PFSK-1 (cell line): ENCODE data around the gene FAM216B.

Source experiments
- FOXP2 ChIP-seq: optimal IDR thresholded peaks from 2 replicates; pipeline ENCODE3; 2011; ENCODE audit warnings: borderline replicate concordance, control low read depth, inconsistent platforms; ENCODE audit not compliant: insufficient read depth; ENCODE audit errors: extremely low read length, extremely low read depth
- POLR2AphosphoS5 ChIP-seq: IDR thresholded peaks from 2 replicates; pipeline ENCODE4 v1.6.1; 2012; ENCODE audit warnings: low read depth, mild to moderate bottlenecking, control low read depth, low read length, moderate library complexity
- REST ChIP-seq, 2 experiments: IDR thresholded peaks; 2 replicates each; pipeline versions ENCODE4 v1.6.1 to v1.8.0; 2011 to 2012; ENCODE audit warnings: low read depth in 2 of 2, low read length in 2 of 2, control low read depth in 1 of 2, inconsistent platforms in 1 of 2, mild to moderate bottlenecking in 1 of 2, moderate library complexity in 1 of 2; ENCODE audit not compliant: insufficient read depth in 1 of 2
- SIN3A ChIP-seq: IDR thresholded peaks from 2 replicates; pipeline ENCODE4 v1.6.1; 2012; ENCODE audit warnings: mild to moderate bottlenecking, low read length, moderate library complexity, borderline replicate concordance; ENCODE audit not compliant: insufficient read depth
- TAF1 ChIP-seq: IDR thresholded peaks from 2 replicates; pipeline ENCODE4 v1.6.1; 2012; ENCODE audit warnings: low read length, control low read depth, borderline replicate concordance; ENCODE audit not compliant: insufficient read depth

FAM216B gene

DNA sequence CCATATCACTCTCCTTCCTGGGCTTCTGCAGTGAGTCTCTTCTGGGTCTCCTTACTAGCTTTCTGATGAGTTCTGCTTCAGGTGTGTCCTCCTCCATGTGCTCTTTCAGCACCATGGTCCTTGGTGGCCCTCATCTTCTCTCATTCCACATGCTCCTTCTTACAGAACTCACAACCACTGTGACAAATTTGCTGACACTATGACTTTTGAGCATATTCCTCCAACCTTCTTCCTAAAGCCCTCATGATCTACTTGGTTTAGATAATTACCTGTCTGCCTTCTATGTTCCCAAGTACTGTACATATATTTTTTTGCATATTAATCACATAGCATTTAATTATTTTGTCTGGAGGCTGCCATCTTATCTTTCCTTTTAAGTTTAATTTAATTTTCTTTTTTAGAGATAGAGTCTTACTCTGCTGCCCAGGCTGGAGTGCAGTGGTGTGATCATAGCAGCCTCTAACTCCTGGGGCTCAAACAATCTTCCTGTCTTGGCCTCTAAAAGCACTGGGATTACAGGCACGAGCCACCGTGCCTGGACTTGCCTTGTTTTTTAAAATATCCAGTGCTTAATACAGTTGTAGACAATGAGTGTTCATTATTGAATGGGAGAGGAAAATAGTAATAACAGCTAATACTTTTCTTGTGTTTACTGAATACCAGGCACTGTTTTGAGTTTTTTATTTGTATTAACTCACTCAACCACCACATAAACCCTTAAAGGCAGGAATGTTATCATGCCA is 23.5 kb upstream of the FAM216B start:
- TF ChIP-seq TAF1: no peak
- TF ChIP-seq SIN3A: no peak
- no peak for TF ChIP-seq POLR2AphosphoS5
- no peak for TF ChIP-seq FOXP2
- no peak for TF ChIP-seq REST (IDR thresholded peaks at IDR 0.05; ENCODE audit: insufficient read depth in 1 of 2, low read depth in 2 of 2, low read length in 2 of 2)

- no peak for TF ChIP-seq POLR2AphosphoS5
- TF ChIP-seq FOXP2: no peak
- TF ChIP-seq TAF1: no peak
- no peak for TF ChIP-seq SIN3A
Measured at GRCh38 chr13:42758515-42758914, 22.9 kb upstream of the FAM216B start.

DNA sequence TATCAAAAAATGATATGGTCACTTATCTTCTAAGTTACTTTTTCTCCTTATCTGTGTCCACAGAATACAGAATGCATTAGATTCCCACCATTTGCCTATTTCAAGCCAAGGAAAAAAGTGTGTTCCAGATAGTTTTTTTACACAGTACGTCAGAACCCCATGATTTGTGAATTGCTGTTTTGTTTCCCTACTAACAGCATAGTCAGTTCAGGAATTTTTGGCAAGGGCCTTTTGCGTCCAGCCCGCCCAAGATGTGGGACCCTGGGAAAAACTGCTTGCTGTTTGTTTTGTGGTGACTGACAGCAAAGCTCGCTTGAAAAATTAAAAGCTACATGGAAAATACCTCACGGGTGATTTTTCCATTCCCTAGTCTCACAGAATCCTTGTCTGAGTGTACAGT is 20.4 kb upstream of the FAM216B start:
- TF ChIP-seq POLR2AphosphoS5 (no peak), SIN3A (no peak), TAF1 (no peak), FOXP2 (no peak), REST (IDR thresholded peaks at IDR 0.05; ENCODE audit: insufficient read depth in 1 of 2, low read depth in 2 of 2, low read length in 2 of 2) (no peak)

- TF ChIP-seq POLR2AphosphoS5: no peak
- no peak for TF ChIP-seq TAF1
- no peak for TF ChIP-seq SIN3A
- no peak for TF ChIP-seq FOXP2
- TF ChIP-seq REST (IDR thresholded peaks at IDR 0.05; ENCODE audit: insufficient read depth in 1 of 2, low read depth in 2 of 2, low read length in 2 of 2): no peak
Measured at GRCh38 chr13:42762251-42762650, 19.1 kb upstream of the FAM216B start.

DNA sequence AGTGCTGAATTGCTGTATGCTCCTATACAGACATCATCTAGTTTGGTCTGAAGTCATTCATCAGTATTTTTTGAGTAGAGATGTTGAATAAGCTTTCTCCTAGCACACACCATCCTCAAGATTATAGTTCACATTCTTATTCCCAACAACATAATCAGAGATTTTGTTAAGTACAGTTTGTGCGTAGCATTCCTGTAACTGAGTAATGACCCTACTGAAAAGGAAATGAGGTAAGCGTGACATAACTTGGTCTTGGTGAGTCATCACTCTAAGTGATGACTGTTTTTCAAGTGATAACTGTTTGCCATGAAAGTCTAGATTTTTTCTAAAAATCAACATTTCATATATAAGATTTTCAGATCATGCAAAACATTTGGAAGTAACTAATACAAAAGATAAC is 18.5 kb upstream of the FAM216B start:
- TF ChIP-seq SIN3A (no peak), POLR2AphosphoS5 (no peak), FOXP2 (no peak), TAF1 (no peak), REST (IDR thresholded peaks at IDR 0.05; ENCODE audit: insufficient read depth in 1 of 2, low read depth in 2 of 2, low read length in 2 of 2) (no peak)
